Muscle layer of colon (tissue), 2 donors: ENCODE results near the gene USP27X.
A peak's percentile ranks its signal among the peaks of the same experiment; 100 is the strongest.

Experiments
- H3K27ac ChIP-seq: one replicate; pipeline ENCODE4 v1.7.0; 2013; ENCODE audit warnings: low read depth, mild to moderate bottlenecking, low read length, moderate library complexity
- H3K27me3 ChIP-seq, 2 donors: one replicate each; pipeline ENCODE4 v1.7.0; 2013; ENCODE audit warnings: low read length in 2 of 2, mild to moderate bottlenecking in 2 of 2; ENCODE audit not compliant: insufficient read depth in 2 of 2, control insufficient read depth in 1 of 2
- H3K36me3 ChIP-seq: one replicate; pipeline ENCODE4 v1.7.0; 2013; ENCODE audit warnings: mild to moderate bottlenecking, low read length; ENCODE audit not compliant: insufficient read depth
- H3K4me1 ChIP-seq: one replicate; pipeline ENCODE4 v1.7.0; 2013; ENCODE audit warnings: mild to moderate bottlenecking, low read length; ENCODE audit not compliant: insufficient read depth
- H3K4me3 ChIP-seq, 2 donors: one replicate each; pipeline ENCODE4 v1.7.0; 2013; ENCODE audit warnings: low read length in 2 of 2, low read depth in 1 of 2, mild to moderate bottlenecking in 1 of 2, moderate library complexity in 1 of 2
- H3K9ac ChIP-seq: one replicate; pipeline ENCODE4 v1.7.0; 2013; ENCODE audit warnings: low read length
- H3K9me3 ChIP-seq: one replicate; pipeline ENCODE4 v1.7.0; 2013; ENCODE audit warnings: mild to moderate bottlenecking, low read length
- donor health status: abdominal sarcoma.
- donor health status: Adenocarcinoma of cecum.

Gene USP27X

GRCh38 chrX:49892542-49892941 is 13.3 kb downstream of the USP27X start:
- Histone ChIP-seq H3K27ac (no peak overlapping the region), H3K4me1 (no peaks in the 10 kb centered on the region), H3K36me3 (no peaks in the 10 kb centered on the region), H3K9ac (no peak overlapping the region), H3K27me3 (peaks cover 0 to 4% of the 10 kb centered on the region in 2 donors), H3K4me3 (no peak overlapping the region), H3K9me3 (no peaks in the 10 kb centered on the region)

- Histone ChIP-seq H3K27me3 (peaks cover 4 to 5% of the 10 kb centered on the region in 2 donors), H3K4me1 (no peaks in the 10 kb centered on the region), H3K36me3 (no peaks in the 10 kb centered on the region), H3K27ac (no peak overlapping the region), H3K4me3 (no peak overlapping the region), H3K9ac (no peak overlapping the region), H3K9me3 (no peaks in the 10 kb centered on the region)
Observed at GRCh38 chrX:49896951-49897350, 17.7 kb downstream of the USP27X start.

GRCh38 chrX:49901048-49901447 is 21.8 kb downstream of the USP27X start:
- no peak overlapping the region for H3K27ac ChIP-seq
- no peaks in the 10 kb centered on the region for H3K36me3 ChIP-seq
- H3K9ac ChIP-seq: no peak overlapping the region
- H3K4me3 ChIP-seq: no peak overlapping the region
- peaks cover 0 to 5% of the 10 kb centered on the region in 2 donors for H3K27me3 ChIP-seq
- H3K9me3 ChIP-seq: no peaks in the 10 kb centered on the region
- H3K4me1 ChIP-seq: no peaks in the 10 kb centered on the region

GRCh38 chrX:49910344-49910743 is 31.1 kb downstream of the USP27X start:
- Histone ChIP-seq H3K4me1 (no peaks in the 10 kb centered on the region), H3K27me3 (peaks cover 0 to 7% of the 10 kb centered on the region in 2 donors), H3K4me3 (no peak overlapping the region), H3K36me3 (no peaks in the 10 kb centered on the region), H3K9me3 (no peaks in the 10 kb centered on the region), H3K27ac (no peak overlapping the region), H3K9ac (no peak overlapping the region)

GRCh38 chrX:49912086-49912485 is 32.8 kb downstream of the USP27X start:
- Histone ChIP-seq H3K9me3 (no peaks in the 10 kb centered on the region), H3K4me1 (no peaks in the 10 kb centered on the region), H3K36me3 (no peaks in the 10 kb centered on the region), H3K9ac (no peak overlapping the region), H3K27me3 (peaks cover 0 to 7% of the 10 kb centered on the region in 2 donors), H3K27ac (no peak overlapping the region), H3K4me3 (no peak overlapping the region)

GRCh38 chrX:49912861-49913260 is 33.6 kb downstream of the USP27X start:
- no peak overlapping the region for H3K27ac ChIP-seq
- H3K36me3 ChIP-seq: no peaks in the 10 kb centered on the region
- H3K27me3 ChIP-seq: peaks cover 0 to 7% of the 10 kb centered on the region in 2 donors
- no peaks in the 10 kb centered on the region for H3K4me1 ChIP-seq
- no peaks in the 10 kb centered on the region for H3K9me3 ChIP-seq
- H3K9ac ChIP-seq: no peak overlapping the region
- H3K4me3 ChIP-seq: no peak overlapping the region

GRCh38 chrX:49915361-49916222 is 36.3 kb downstream of the USP27X start:
- H3K9me3 ChIP-seq: no peaks in the 10 kb centered on the region
- H3K4me3 ChIP-seq: no peak overlapping the region
- no peaks in the 10 kb centered on the region for H3K36me3 ChIP-seq
- peaks cover 0 to 7% of the 10 kb centered on the region in 2 donors for H3K27me3 ChIP-seq
- peaks cover 6% of the 10 kb centered on the region for H3K4me1 ChIP-seq
- no peak overlapping the region for H3K27ac ChIP-seq
- no peak overlapping the region for H3K9ac ChIP-seq

- H3K27ac ChIP-seq: no peak overlapping the region
Observed at GRCh38 chrX:49919617-49920016, 40.3 kb downstream of the USP27X start.

GRCh38 chrX:49921109-49921508 is 41.8 kb downstream of the USP27X start:
- Histone ChIP-seq H3K27me3 (no peaks in the 10 kb centered on the region), H3K4me3 (no peak overlapping the region), H3K27ac (no peak overlapping the region), H3K36me3 (no peaks in the 10 kb centered on the region), H3K9ac (no peak overlapping the region), H3K4me1 (peaks cover 6% of the 10 kb centered on the region), H3K9me3 (no peaks in the 10 kb centered on the region)

More at GRCh38 chrX:49919617-49920016, 40.3 kb downstream of the USP27X start:
- H3K9me3 ChIP-seq: no peaks in the 10 kb centered on the region
- H3K4me3 ChIP-seq: no peak overlapping the region
- no peaks in the 10 kb centered on the region for H3K36me3 ChIP-seq
- H3K4me1 ChIP-seq: peaks cover 6% of the 10 kb centered on the region
- H3K27me3 ChIP-seq: no peaks in the 10 kb centered on the region
- no peak overlapping the region for H3K9ac ChIP-seq

GRCh38 chrX:49922291-49923241 is 43.3 kb downstream of the USP27X start, which contains the start of gene CLCN5:
Gene CLCN5, plus strand, starts transcription at chrX:49922596. Its CDS starts 2,703 bp downstream, at chrX:49925299.
- no peaks in the 10 kb centered on the region for H3K9me3 ChIP-seq
- no peak within 1 kb of the TSS for H3K27ac ChIP-seq
- no peaks in the 10 kb centered on the region for H3K27me3 ChIP-seq

GRCh38 chrX:49925176-49925575 is 45.9 kb downstream of the USP27X start:
- Histone ChIP-seq H3K36me3 (no peaks in the 10 kb centered on the region), H3K27me3 (no peaks in the 10 kb centered on the region), H3K4me3 (no peak overlapping the region), H3K9me3 (no peaks in the 10 kb centered on the region), H3K9ac (no peak overlapping the region), H3K27ac (no peak overlapping the region), H3K4me1 (no peaks in the 10 kb centered on the region)

More at GRCh38 chrX:49922291-49923241, 43.3 kb downstream of the USP27X start, which contains the start of gene CLCN5:
- Histone ChIP-seq H3K4me1 (peaks cover 6% of the 10 kb centered on the region), H3K36me3 (no peaks in the 10 kb centered on the region), H3K9ac (no peak within 1 kb of the TSS), H3K4me3 (peak within 1 kb of the TSS; percentile 49)
